Activated effector memory CD4-positive, alpha-beta T cell treated with anti-CD3 and anti-CD28 coated beads, Interleukin-2, amount 50 U/mL, for 16 hours (primary cell): Measurements from ENCODE around the gene ZC3H11A.
"Not testable (repeated sequence)": the region's sequence is repeated elsewhere in the genome, so short reads cannot be mapped to it uniquely, and the experiment has no call there.

Experiments used
- DNase-seq: peaks from one replicate; pipeline ENCODE4 v3.0.0-alpha.2; 2020

The ZC3H11A gene

DNA sequence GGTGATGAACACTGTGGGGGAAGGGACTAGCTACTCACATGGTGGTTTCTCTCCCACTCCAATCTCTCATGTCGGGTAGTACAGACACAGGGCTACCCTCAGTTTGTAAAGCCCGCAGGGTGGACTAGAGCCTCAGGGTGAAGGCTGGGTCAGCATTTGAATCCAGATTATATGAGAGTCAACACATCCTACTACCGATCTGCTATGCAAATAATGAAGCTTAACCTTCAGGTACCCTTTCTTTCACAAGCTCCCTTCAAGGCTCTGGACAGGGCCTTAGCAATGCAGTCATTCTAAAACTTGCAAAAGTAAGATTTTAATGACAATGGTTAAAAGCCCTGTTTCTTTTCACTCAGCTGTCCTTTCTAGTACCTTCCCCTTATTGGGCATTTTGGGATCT lies 5.5 kb upstream of the ZC3H11A start:
- DNase-seq: no peak

GRCh38 chr1:203791498-203791897 lies 3.9 kb upstream of the ZC3H11A start:
- DNase-seq: no peak

GRCh38 chr1:203792486-203792885 lies 2.9 kb upstream of the ZC3H11A start:
- DNase-seq: no peak

- DNase-seq: not testable (repeated sequence)
Measured at GRCh38 chr1:203793561-203793960, 1.9 kb upstream of the ZC3H11A start.

DNA sequence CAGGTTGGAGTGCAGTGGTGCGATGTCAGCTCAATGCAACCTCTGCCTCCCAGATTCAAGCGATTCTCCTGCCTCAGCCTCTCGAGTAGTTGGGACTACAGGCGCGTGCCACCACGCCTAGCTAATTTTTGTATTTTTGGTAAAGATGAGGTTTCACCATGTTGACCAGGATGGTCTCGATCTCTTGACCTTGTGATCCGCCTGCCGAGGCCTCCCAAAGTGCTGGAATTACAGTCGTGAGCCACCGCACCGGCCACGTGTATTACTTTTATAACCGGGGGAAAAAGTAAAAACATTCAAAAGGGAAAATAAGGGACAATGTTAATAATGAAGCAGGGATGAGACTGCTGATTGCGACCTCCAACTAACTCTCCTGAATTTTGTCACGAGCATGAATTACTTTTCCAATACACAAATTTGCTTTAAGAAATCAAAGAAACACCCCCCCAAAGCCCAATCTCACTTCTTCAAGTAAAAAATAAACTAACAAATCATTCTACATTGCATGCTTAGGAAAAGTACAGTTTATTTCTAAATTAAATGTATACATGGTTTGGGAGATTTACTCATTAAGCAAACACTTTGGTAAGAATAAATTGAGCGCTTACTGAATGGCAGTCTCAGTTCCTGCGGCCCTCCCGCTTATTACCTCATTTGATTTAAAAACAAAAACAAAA lies 521 bp upstream of the ZC3H11A start:
- no peak for DNase-seq

GRCh38 chr1:203796236-203796605 lies 798 bp downstream of the ZC3H11A start:
- peak; percentile 71 for DNase-seq

- no peak for DNase-seq
Measured at GRCh38 chr1:203797216-203797615, 1.8 kb downstream of the ZC3H11A start.

DNA sequence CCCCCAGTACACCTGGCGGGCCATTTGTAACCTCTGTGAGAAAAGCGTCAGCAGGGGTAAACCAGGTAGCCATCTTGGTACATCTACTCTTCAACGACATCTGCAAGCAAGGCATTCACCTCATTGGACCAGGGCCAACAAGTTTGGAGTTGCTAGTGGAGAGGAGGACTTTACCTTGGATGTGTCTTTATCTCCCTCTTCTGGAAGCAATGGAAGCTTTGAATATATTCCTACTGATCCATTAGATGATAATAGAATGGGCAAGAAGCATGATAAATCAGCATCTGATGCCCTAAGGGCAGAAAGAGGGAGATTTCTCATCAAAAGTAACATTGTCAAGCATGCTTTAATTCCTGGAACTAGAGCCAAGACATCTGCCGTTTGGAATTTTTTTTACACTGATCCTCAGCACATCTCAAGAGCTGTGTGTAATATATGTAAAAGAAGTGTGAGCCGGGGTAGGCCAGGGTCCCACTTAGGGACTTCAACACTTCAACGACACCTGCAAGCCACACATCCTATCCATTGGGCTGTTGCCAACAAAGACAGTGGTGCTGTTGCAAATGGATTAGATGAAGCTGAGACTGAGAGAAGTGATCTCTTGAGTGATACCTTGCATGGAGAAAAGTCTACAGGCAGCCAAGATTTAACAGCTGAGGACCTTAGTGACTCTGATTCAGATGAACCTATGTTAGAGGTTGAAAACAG lies 2.7 kb downstream of the ZC3H11A start:
- no peak for DNase-seq

- no peak for DNase-seq
Measured at GRCh38 chr1:203799157-203799556, 3.7 kb downstream of the ZC3H11A start.

DNA sequence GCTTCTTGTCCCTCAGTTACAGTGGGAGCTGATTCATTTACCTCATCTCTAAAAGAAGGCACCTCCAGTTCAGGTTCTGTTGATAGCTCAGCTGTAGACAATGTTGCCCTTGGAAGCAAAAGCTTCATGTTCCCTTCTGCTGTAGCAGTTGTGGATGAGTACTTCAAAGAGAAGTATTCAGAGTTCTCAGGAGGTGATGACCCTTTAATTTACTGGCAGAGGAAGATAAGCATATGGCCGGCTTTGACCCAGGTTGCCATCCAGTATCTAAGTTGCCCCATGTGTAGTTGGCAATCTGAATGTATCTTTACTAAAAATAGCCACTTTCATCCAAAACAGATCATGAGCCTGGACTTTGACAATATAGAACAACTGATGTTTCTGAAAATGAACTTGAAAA lies 4.5 kb downstream of the ZC3H11A start:
- no peak for DNase-seq

- no peak for DNase-seq
Measured at GRCh38 chr1:203805689-203806088, 10.3 kb downstream of the ZC3H11A start.

GRCh38 chr1:203807196-203807595 lies 11.8 kb downstream of the ZC3H11A start:
- DNase-seq: no peak

DNA sequence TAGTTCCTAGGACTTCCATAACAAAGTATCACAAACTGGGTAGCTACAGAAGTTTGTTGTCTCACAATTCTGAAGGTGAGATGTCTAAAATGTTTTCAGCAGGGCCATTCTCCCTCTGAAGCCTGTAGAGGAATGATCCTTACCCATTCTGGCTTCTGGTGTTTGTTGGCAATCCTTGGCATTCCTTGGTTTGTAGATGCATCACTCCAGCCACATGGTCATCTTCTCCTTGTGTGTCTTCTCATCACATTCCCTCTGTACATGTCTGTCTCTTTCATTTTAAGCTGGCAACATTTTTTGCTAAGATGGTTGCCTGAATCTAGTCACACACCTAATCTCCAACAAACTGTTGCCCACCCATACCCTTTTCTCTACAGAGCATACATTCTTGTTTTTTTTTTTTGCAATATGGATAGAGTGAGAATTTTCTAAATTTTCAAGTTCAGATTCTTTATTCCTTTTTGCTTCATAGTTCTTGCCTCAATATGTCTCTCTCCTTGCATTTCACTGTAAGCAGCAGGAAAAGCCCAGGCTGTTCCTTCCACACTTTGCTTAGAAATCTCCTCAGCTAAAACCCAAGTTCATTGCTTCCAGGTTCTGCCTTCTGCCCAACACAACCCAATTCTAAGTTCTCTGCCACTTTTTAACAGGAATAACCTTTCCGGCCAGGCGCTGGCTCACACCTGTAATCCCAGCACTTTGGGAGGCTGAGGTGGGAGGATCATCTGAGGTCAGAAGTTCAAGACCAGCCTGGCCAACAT lies 18.3 kb downstream of the ZC3H11A start:
- DNase-seq: no peak

DNA sequence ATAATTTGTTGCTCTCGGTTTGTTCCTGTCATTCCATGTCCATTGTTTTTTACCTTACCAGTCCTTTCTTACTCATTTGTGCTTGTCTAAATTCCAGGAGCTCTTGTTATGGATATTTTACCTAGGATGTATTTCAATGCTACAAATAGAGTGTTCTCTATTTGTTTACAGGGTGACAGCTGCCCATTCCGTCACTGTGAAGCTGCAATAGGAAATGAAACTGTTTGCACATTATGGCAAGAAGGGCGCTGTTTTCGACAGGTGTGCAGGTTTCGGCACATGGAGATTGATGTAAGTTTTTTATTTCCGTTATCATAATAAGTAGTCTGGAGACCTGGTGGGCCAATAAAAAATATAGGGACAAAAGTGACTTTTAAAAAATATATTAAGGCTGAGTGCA lies 23.0 kb downstream of the ZC3H11A start:
- DNase-seq: no peak

DNA sequence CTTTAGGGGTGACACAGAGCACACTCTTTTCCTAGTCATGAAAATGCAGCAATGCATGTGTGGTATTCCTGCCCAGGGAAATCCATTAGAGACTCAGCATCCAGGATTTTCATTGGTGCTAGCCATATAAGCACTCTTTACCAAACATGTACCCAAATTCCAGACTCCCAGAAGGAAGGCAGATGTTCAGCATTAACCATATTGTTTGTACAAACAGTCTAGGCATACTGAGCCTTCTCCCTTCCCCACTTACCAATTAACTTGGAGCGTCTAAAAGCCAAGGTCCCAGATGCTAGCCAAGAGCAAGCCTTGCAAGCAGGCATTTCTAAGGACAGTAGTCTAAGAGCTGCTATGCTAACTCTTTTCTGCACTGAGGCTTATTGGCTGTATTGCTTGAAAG lies 27.9 kb downstream of the ZC3H11A start:
- no peak for DNase-seq

GRCh38 chr1:203826175-203826574 lies 30.8 kb downstream of the ZC3H11A start:
- no peak for DNase-seq

GRCh38 chr1:203828002-203828401 lies 32.6 kb downstream of the ZC3H11A start:
- no peak for DNase-seq

GRCh38 chr1:203828503-203828902 lies 33.1 kb downstream of the ZC3H11A start:
- DNase-seq: no peak

DNA sequence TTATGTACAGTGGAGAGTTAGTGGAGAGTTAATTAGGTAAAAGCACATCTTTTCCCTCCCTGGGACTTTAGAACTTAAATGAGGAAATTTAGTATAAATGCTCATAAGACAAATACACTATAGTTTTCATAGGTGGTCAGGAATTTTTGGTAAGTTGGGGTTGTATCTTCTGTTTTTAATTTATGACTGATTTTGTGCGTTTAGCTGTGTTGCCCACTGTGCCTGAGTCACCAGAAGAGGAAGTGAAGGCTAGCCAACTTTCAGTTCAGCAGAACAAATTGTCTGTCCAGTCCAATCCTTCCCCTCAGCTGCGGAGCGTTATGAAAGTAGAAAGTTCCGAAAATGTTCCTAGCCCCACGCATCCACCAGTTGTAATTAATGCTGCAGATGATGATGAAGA lies 33.8 kb downstream of the ZC3H11A start:
- not testable (repeated sequence) for DNase-seq

DNA sequence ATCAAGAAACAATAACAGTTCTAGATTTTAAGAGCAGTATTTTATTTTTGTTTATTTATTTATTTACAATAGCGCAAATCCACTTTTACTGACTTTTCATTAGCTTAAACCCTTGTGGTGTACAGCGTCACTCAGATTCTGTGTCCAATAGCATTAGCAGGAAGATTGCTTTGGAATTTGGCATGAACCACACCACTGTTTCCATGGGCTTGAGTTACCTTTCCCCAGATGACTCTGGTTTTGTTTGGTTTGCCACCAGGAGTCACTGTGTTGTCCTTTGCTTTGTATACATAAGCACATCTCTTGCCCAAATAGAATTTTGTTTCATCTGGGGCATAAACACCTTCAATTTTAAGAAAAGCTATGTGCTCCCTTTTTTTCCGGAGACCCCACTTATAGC lies 40.1 kb downstream of the ZC3H11A start:
- no peak for DNase-seq

- DNase-seq: no peak
Measured at GRCh38 chr1:203839081-203839480, 43.7 kb downstream of the ZC3H11A start.

- no peak for DNase-seq
Measured at GRCh38 chr1:203840208-203840808, 44.9 kb downstream of the ZC3H11A start.

- no peak for DNase-seq
Measured at GRCh38 chr1:203842559-203842876, 47.1 kb downstream of the ZC3H11A start.

- no peak for DNase-seq
Measured at GRCh38 chr1:203843435-203843834, 48.0 kb downstream of the ZC3H11A start.
